IPS-NIHi11 (cell line): ENCODE measurements around the gene SEC61A1.

Experiments used
- DNase-seq: peaks from one replicate; pipeline ENCODE4 v3.0.0; 2012; ENCODE audit warnings: mixed read lengths, low spot score

The SEC61A1 gene

DNA sequence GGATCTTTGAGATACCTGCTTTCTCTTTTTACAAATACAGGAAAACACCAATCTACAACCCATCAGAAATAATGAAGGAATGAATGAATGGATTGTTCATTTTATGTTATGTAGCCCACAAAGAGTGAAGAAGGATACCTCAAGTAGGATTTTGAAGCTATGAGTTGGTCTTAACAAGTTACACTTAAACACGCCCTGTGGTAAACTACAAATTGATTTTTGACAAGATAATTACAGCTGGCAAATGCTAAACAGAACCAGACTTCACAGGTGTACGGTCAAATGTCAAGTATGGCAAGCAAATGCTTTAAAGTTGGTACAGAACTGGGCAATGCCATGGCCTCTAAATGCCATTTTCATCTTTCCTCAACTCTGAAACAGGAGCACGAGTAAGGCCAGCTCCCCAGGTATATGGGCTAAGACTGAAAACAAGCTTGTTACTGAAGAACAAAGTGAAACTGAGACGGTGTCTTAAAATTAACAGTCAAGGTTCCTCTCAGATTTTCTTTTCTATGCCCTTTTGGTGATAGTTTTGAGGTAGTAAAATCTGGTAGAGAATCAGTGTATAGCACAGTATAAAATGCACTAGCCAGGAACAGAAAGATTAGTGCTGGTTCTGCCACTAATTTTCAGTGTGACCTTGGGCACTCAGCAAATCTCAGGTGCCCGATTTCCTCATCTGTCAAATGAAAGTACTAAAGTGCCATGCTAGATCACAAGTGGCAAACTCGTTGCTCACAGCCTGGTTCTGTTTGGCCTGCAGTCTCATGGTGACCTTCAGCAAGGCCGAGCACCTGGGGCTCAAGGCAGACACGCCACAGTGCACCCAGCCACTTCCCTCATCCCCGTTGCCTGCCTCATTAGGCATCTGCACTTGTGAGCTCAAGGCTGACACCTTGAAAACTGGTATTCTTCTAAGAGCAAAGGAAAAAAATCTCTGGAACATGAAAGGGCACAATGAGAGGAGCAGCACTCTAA lies 61.9 kb downstream of the SEC61A1 start:
- DNase-seq, result no peak
